NCI-H460 (cell line): Measurements from ENCODE around the gene SCGB1C1. TPM values are rescaled to one million over a fixed set of nuclear protein-coding genes. Genes with fewer than 3 reads are reported as not detected.

Experiments used
- DNase-seq: peaks from one replicate; pipeline ENCODE4 v3.0.0-alpha.2; 2016; ENCODE audit warnings: low read depth; ENCODE audit errors: extremely low read depth
- total RNA-seq: library from RNA; depleted of rRNA; stranded (reverse); fragments of >200 nt; shearing (Covaris generic); gene quantifications from 2 replicates; pipeline ENCODE4 v1.2.3, GENCODE V29; 2014

SCGB1C1 gene
- total RNA-seq, 1 experiment from 2014 or later = not detected

GRCh38 chr11:204587-205109 is 11.8 kb downstream of the SCGB1C1 start:
- no peak for DNase-seq

GRCh38 chr11:205221-206001 is 12.5 kb downstream of the SCGB1C1 start:
- DNase-seq = no peak

- no peak for DNase-seq
Observed at GRCh38 chr11:206002-206384, 13.1 kb downstream of the SCGB1C1 start.

GRCh38 chr11:206526-207207 is 13.8 kb downstream of the SCGB1C1 start:
- no peak for DNase-seq

- peak; percentile 89 for DNase-seq
Observed at GRCh38 chr11:207208-207862, 14.5 kb downstream of the SCGB1C1 start, which contains the start of the genes BET1L and RIC8A. BET1L (minus strand) TSS chr11:207399; CDS start chr11:207321, 78 bp downstream. RIC8A (plus strand) TSS chr11:207708; CDS start chr11:208855, 1,147 bp downstream.

GRCh38 chr11:207863-208180 is 14.9 kb downstream of the SCGB1C1 start:
- no peak for DNase-seq

- DNase-seq = peak; percentile 38
Observed at GRCh38 chr11:208181-208916, 15.5 kb downstream of the SCGB1C1 start.

GRCh38 chr11:208917-209260 is 16.0 kb downstream of the SCGB1C1 start:
- no peak for DNase-seq

- no peak for DNase-seq
Observed at GRCh38 chr11:209275-210121, 16.6 kb downstream of the SCGB1C1 start.

GRCh38 chr11:210122-210802 is 17.4 kb downstream of the SCGB1C1 start:
- DNase-seq = no peak

- DNase-seq = no peak
Observed at GRCh38 chr11:210803-211180, 17.9 kb downstream of the SCGB1C1 start.

- no peak for DNase-seq
Observed at GRCh38 chr11:211295-211694, 18.4 kb downstream of the SCGB1C1 start.

- no peak for DNase-seq
Observed at GRCh38 chr11:211741-212140, 18.9 kb downstream of the SCGB1C1 start.

GRCh38 chr11:212150-213100 is 19.5 kb downstream of the SCGB1C1 start:
- no peak for DNase-seq

- DNase-seq = no peak
Observed at GRCh38 chr11:213111-213510, 20.2 kb downstream of the SCGB1C1 start.

GRCh38 chr11:214083-214482 is 21.2 kb downstream of the SCGB1C1 start:
- no peak for DNase-seq

GRCh38 chr11:215581-216037 is 22.7 kb downstream of the SCGB1C1 start:
- no peak for DNase-seq
